TTC549 (cell line): ENCODE results near the gene PDE1C.
"Not testable (repeated sequence)": the region's sequence is repeated elsewhere in the genome, so short reads cannot be mapped to it uniquely, and the experiment has no call there.

Source experiments
- FAIRE-seq: peaks from 2 replicates; lab custom pipeline; 2012; peaks lifted over from hg19 to GRCh38; lab: Jason Lieb, UNC

The PDE1C gene

DNA sequence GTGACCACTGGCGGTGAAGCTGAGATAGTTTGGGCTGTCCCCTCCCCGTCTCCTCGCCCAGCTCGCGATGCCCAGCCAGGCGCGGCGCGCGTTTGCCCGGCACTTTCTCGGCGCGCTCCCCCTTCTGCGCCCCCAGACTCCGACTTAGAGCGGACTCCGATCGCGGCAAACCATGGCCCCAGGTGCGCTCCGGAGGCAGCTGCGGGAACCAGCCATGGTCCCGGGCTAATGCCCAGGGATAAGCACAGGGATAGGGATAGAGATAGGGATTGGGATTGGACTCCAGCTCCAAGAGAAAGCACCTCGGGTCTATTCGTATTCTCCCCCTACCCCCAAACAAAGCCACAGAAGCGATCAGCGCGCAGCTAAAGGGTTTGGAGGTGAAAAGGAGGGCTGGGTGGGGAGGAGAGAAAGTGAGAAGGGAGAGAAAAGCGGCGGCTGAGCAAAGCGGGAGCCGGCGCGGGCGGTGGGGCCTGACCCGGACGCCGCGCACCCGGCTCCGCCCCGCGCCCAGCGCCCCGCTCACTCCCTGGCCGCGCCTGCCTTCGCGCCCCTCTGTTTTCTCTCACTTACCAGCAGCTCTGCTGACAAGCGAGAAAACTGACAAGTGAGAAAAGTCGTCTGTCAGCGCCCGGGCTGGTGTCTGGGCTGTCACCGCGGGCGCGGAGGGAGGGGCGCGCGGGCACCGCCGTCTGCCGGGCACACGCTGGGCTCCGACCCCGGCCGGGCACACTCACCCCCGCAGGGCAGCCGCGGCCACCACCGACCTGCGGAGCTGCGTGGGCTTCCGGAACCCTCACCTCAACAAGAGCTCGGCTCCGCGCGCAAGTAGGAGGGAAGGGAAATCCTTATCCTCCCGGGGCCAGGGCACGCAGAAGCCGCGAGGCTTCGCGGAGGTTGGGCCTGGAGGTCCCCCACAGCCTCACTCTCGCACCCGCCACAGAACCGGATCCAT is at the start of gene PDE1C:
TSS of gene PDE1C (minus strand) at position 2 of the 955 bp plus-strand sequence.
- no peak for FAIRE-seq

GRCh38 chr7:32119790-32120196 is 49.6 kb upstream of the PDE1C start:
- FAIRE-seq = no peak

- FAIRE-seq = no peak
Measured at GRCh38 chr7:32117837-32118236, 47.6 kb upstream of the PDE1C start.

DNA sequence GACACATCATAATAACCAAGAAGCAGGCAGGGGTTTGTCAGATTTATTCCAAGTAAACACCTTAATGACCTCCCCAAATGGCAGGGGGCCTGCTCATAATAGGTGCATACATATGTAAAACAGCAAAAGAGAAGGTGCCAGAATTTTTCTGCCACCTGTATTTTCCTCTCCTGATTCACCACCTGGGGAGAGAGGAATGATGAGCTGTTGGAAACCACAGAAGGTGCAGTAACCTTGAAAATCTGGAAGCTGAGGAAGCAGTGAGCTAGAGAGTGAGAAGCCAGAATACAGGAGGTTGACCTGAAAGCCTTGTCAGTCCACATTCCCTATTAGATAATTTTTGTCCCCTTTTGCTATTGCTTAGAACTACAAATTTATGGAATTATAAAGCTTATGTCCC is 46.2 kb upstream of the PDE1C start:
- no peak for FAIRE-seq

GRCh38 chr7:32115831-32116230 is 45.6 kb upstream of the PDE1C start:
- no peak for FAIRE-seq

DNA sequence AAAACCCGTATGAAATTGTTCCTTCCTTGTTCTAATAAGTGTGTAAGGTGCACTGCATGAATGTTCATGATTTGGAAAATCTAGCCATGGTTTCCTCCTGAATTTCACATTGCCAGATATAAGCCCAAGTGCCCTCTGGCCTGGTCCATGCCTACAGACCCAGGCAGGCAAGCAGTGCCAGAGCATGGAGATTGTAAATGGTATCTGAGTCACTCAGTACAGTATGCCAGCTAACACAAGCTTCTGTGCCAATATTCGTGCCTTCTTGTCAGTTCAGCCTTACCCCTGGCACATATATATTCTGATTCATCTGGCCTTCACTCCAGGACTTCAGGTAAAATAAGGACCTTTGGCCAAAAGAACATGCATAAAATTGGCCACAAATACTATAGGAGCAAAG is 38.4 kb upstream of the PDE1C start:
- FAIRE-seq = no peak

DNA sequence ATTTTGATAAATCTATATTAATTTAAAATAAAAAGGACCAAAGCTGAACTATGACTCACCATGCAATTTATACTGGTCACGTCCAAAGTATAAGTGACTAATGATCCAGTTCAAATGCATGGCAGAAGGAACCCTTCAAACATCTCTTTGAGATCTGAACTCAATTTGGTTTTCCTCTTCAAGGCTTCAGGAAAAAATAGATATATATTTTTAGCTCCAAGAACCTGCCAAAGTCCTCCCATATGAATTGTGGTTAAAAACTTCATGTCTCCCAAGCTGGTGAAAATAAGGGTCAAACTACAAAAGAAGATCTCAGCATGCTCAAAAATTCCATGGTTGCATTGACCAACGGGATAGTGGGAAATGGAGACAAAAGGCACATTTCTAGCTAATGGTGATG is 34.6 kb upstream of the PDE1C start:
- FAIRE-seq = no peak

DNA sequence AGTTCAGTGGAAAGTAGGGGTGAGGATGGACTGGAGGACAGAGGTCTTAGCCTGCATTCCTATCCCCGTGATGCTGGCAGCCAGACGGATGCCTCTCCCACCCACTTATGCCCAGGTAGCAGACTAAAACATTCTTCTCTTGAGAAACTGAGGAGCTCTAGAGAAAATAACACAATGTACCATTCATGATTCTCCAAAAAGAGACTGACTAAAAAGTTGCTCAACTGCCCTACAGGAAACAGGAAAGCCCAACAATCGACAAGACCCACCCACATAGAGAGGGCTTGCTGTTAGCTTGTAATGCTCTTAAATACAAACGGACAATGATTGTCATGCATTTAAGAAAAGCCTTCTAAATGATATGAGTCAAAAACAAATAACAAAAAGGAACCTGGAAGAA is 33.2 kb upstream of the PDE1C start:
- FAIRE-seq = no peak

DNA sequence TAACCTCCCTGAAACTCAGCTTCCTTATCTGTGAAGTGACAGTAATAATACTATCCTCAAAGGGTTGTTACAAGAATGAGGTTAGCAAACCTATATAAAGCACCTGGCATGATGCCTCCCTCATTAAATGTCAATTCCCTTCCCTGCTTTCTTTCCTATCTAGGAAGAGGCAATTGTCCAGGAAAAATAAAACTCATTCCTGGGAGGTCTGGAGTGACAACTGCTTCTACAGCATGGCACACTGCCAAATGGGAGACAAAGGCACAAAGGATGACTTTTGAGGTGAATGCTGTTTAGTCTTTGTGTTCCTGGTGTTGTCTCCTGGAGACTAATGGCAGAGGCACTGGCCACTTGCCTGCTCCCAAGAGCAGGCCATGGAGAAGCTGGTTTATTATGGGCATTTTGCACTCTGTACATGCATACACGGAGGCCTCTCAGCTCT is 32.2 kb upstream of the PDE1C start:
- no peak for FAIRE-seq

DNA sequence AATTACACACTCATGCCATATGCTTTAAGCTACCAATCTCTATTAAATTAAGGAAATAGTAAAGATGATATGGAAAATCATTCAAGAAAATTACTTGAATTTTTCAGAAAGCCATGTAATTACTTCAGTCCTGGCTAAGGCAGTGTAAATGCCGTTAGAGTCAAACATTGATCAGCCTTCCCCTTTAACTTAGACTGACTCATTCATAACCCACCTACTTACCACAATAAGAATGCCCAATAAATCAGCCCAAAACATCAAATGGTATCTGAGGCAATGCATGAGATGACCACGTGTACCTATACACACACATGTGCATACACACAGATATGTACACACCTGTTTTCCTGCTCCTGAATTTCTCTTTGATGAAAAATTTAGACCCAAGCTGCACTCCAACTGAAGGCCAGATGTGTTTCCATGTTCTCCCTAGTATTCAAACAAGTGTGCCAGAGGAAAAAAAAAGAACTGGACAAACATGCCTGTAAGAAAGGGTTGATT is 30.2 kb upstream of the PDE1C start:
- no peak for FAIRE-seq

DNA sequence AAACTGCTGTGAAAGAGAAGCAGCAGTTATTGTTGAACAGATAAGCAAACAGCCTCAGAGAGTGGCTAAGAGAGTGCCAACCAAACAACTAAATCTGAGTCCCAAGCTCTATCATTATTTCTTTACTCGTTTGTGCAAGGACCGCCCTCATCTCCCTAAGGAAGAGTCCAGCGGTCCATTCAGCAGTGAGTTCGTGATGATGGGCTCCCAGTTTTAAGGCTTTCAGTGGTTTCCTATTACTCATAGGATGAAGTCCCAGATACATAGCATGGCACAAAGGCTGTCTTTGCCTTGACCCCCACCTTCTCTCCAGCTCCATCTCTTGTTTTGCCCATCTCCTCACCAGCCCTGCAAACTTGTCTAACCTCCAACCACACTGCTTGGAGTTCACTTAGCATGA is 24.3 kb upstream of the PDE1C start:
- no peak for FAIRE-seq

DNA sequence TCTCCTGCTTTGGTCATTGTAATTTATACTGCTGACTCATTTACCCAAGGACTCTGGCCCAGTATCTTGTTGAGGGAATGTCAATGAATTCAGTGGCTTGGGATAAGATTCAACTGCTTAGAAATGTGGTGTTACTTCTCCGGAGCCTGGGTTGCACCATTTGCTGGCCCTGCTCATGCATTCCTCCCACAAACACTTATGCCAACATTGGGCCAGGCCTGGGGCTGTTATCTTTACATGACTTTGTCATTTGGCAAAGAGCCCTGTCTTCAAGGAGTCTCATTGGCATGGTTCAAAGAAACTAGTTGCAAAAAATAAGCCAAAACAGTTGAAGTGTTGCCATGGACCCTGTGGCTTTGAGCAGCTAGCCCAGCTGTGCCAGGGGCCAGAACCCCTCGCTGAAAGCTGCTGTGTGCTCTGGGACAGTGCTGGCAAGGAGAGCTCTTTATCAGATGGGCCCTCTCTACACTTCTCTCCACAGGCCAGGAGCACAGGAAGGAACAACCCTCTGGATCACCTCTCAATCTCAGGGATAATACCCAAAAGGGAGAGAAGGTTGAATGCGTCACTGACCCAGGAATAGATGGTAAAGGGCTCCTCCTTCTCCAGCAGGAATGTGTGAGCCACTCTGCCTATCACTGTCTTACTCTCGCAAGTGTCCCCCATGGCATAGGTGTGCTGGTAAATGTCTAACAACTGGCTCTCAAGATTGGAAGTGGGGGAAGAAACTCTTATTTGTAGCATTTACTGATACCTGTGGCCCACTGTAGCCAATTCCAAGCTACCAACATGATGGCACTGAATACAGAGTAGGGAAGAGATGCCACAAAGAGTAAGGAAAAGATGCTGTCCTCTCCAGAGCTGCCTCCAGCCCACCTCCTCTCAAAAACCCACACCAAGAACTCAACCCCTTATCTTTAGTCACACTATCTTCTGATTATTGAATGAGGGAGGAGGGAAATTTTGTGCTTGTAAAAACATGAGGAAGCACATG is 23.5 kb upstream of the PDE1C start:
- no peak for FAIRE-seq

DNA sequence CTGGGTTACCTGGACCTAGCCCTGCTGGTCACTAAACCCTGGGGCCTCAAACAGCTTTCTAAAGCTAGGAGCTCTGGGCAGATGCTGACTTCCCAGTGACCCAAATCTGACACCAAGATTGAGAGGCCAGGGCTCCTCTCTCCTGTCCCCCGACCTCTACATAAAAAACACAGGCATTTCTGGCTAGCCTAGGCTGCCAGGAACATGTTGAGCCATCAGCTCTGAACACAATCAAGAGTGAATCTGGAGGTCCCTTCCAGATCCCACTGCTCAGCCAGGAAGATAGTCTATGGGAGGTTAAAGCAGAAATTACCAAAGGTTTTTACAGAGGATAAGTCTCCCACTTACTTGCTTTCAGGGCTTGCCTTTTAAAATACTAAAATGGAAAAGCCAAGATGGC is 22.1 kb upstream of the PDE1C start:
- no peak for FAIRE-seq

DNA sequence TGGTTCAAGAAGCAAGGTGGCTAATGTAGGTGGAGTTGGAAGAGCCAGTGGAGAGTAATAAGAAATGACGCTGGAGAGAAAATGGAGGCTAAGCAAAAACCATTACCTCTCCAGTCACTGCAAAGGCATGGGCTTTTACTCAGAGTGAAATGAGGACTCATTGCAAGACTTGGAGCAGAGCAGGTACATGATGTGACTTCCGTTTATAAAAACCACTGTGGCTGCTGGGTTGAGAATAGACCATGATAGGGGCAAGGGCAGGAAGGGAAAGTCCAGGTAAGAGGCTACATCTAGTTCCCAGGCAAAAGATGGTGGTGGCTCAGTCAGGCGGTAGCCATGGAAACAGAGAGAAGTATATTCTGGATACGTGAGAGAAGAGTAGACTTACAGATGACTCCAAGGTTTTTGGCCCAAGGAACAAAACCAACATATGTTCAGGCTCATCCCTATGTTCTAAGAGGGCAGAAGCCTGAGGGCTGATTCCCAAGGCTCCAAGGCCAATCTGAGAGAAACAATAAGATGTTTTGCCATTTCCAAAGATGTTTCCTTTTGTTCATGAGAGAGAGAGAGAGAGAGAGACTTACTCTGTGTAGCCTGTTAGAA is 21.5 kb upstream of the PDE1C start:
- FAIRE-seq = no peak

DNA sequence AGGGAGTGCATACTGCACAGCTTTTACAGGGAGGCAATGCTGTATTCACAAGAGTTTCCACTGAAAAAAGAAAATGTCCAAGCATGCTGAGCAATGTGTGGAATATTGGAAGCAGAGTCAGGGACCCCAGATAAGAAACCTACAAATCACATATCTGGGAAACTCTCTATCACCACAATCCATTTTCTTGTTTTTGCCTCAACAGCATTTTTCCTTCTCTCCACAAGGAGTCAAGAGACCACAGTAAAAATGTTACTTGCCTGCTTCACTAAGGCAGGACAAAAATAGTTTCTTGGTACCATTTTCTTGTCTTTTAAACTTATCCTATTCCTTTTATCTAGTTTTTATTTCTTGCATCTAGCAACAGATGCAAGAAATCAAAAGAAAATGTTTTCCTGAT is 19.5 kb upstream of the PDE1C start:
- FAIRE-seq = no peak

GRCh38 chr7:32089256-32089655 is 19.0 kb upstream of the PDE1C start:
- FAIRE-seq = no peak

DNA sequence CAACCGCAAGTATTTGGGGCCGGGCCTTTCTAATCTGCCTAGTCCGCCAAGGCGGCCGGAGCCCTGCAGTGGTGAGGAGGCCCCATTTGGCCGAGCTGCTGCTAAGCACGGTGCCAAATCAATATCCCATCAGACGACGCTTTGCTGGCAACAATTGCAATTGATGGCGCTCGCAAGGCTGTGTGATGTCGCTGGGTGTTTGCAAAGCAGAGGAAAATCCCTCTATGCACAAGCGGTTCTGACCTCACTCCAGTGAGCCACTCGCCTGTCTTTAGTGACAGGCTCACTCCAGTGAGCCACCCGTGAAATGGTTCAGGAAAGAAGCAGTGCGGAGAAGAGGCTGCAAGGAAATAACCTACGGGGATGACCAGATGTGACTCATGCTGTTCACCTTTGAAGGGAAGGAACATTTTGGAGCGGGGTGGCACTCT is 18.3 kb upstream of the PDE1C start:
- no peak for FAIRE-seq

- FAIRE-seq = no peak
Measured at GRCh38 chr7:32079510-32079909, 9.3 kb upstream of the PDE1C start.

DNA sequence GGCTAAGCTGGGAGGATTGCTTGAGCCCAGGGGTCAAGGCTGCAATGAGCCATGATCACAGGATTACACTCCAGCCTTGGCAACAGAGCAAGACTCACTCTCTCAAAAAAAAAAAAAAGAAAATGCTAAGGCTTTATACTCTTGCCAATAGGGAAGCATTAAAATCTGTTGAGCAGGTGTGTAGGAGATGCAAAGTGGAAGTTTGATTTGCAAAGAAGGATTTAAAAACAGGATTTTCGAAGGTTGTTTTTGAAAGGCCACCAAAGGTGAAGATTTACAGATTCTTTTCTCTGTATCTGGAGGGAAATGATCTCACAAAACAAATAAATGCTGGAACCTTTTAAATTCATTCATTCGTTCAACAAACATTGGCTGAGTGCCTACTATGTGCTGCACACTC is 8.6 kb upstream of the PDE1C start:
- no peak for FAIRE-seq

- FAIRE-seq = no peak
Measured at GRCh38 chr7:32077806-32078205, 7.6 kb upstream of the PDE1C start.

DNA sequence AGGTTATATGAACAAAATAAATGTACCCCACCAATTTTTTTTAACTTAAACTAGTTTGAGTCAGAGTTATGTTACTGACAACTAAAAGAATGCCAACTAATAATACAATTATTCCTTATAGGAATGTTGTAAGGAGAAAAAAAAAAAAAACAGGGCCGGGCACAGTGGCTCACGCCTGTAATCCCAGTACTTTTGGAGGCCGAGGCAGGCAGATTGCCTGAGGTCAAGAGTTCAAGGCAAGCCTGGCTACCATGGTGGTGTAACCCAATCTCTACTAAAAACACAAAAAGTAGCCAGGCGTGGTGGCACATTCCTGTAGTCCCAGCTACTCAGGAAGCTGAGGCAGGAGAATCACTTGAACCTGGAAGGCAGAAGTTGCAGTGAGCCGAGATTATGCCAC is 6.6 kb upstream of the PDE1C start:
- not testable (repeated sequence) for FAIRE-seq

DNA sequence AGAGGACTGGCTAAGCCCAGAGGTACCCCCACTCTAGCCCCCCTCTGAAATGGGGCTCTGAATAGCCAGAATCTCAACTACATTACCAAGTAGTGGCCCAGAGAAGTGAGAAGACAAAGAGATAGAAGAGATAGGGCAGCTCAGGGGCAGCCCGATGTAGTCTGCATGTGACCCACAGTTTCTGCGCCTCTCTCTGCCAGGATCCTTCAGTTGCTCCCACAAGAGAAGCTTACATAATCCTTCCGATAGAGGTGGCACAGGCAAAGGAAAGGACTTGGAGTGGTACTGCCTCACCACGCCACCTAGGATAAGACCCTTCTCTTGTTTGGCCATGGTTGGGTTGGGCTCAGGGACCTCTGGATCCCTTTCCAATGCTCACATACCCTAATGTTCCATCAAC is 5.4 kb upstream of the PDE1C start:
- no peak for FAIRE-seq
